Thoracic aorta (tissue), 2 donors: ENCODE results near the gene PHLDA3. TPM values are rescaled to one million over a fixed set of nuclear protein-coding genes. Genes with fewer than 3 reads are reported as not detected.

Experiments used
- ATAC-seq: fragments of 150-250 bp; one replicate; pipeline ENCODE4 v1.8.0; 2017; ENCODE audit warnings: low read depth; ENCODE audit not compliant: insufficient number of reproducible peaks, low FRiP score
- DNase-seq: peaks from one replicate; pipeline ENCODE4 v3.0.0-alpha.2; 2020; ENCODE audit warnings: low spot score
- H3K27ac ChIP-seq, 2 donors: fragments of 200-600 bp; sonication (generic); 1 replicate in 1 of 2; 2 replicates in 1 of 2; pipeline ENCODE4 v1.5.1; 2016; ENCODE audit warnings: mild to moderate bottlenecking in 2 of 2, moderate library complexity in 2 of 2
- H3K27me3 ChIP-seq: fragments of 200-600 bp; sonication (generic); replicated peaks from 2 replicates; pipeline ENCODE4 v1.6.0; 2016; ENCODE audit warnings: mild to moderate bottlenecking; ENCODE audit not compliant: insufficient read depth
- H3K36me3 ChIP-seq: fragments of 200-600 bp; sonication (generic); one replicate; pipeline ENCODE4 v1.5.1; 2016
- H3K4me1 ChIP-seq, 2 donors: fragments of 200-600 bp; sonication (generic); 1 replicate in 1 of 2; 2 replicates in 1 of 2; pipeline versions ENCODE4 v1.5.1 to v1.6.0; 2016; ENCODE audit warnings: low read depth in 2 of 2, mild to moderate bottlenecking in 1 of 2; ENCODE audit not compliant: control insufficient read depth in 1 of 2
- H3K4me3 ChIP-seq: fragments of 200-600 bp; sonication (generic); 2 replicates; pipeline ENCODE4 v1.5.1; 2016; ENCODE audit warnings: mild to moderate bottlenecking
- H3K9me3 ChIP-seq: fragments of 200-600 bp; sonication (generic); 2 replicates; pipeline ENCODE4 v1.5.1; 2016
- total RNA-seq, 2 donors: library from RNA; depleted of rRNA; stranded (reverse); fragments of >200 nt; gene quantifications; one replicate each; pipeline versions ENCODE4 v1.1.0 to v1.2.3, GENCODE V29; 2016
- TF ChIP-seq, protein P1 (sequence below): fragments of 200-600 bp; sonication (generic); IDR thresholded peaks from one replicate; pipeline ENCODE4 v1.5.1; 2019; ENCODE audit warnings: antibody characterized with exemption

The PHLDA3 gene
- total RNA-seq, 2 donors from 2014 or later = 65.7 to 134 TPM

DNA sequence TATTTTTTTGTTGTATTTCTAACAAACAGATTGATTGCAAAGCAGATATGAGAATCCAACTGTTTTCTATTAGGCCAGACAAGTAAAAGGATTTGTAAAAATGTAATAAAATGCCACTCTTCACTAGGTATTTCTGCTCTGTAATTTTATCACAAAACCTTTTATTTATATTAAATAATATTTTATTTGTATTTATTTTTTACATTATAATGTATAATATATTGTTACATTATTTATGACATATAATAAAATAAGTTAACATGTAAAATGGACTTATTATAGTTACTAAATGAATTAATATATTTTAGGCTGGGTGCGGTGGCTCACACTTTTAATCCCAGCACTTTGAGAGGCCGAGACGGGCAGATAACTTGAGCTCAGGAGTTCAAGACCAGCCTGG lies 34.7 kb downstream of the PHLDA3 start:
- peaks cover 0 to 11% of the 10 kb centered on the region in 2 donors for H3K4me1 ChIP-seq
- no peak for ATAC-seq
- TF ChIP-seq, protein P1, sequence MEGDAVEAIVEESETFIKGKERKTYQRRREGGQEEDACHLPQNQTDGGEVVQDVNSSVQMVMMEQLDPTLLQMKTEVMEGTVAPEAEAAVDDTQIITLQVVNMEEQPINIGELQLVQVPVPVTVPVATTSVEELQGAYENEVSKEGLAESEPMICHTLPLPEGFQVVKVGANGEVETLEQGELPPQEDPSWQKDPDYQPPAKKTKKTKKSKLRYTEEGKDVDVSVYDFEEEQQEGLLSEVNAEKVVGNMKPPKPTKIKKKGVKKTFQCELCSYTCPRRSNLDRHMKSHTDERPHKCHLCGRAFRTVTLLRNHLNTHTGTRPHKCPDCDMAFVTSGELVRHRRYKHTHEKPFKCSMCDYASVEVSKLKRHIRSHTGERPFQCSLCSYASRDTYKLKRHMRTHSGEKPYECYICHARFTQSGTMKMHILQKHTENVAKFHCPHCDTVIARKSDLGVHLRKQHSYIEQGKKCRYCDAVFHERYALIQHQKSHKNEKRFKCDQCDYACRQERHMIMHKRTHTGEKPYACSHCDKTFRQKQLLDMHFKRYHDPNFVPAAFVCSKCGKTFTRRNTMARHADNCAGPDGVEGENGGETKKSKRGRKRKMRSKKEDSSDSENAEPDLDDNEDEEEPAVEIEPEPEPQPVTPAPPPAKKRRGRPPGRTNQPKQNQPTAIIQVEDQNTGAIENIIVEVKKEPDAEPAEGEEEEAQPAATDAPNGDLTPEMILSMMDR = no peak
- no peaks in the 10 kb centered on the region for H3K36me3 ChIP-seq
- no peaks in the 10 kb centered on the region for H3K9me3 ChIP-seq
- H3K4me3 ChIP-seq = no peak overlapping the region
- H3K27ac ChIP-seq = no peak overlapping the region
- DNase-seq = no peak
- no peaks in the 10 kb centered on the region for H3K27me3 ChIP-seq

DNA sequence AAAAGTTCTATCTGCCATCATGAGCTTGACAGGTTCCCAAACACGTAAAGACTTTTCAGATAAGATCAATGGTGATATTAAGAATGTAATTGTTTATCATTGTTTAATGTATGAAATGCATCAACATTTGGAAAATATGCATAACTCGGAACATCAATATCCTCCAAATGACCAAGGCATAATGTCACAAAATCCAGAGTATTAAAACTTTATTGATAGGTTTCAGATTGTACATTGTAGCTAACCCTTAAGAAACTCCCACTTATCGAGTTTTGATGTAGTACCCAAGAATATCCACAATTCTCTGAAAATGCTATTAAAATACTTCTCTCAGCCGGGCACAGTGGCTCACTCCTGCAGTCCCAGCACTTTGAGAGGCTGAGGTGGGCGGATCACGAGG lies 35.4 kb downstream of the PHLDA3 start:
- Histone ChIP-seq H3K27ac (no peak overlapping the region), H3K9me3 (no peaks in the 10 kb centered on the region), H3K27me3 (no peaks in the 10 kb centered on the region), H3K4me3 (no peak overlapping the region), H3K4me1 (peaks cover 0 to 11% of the 10 kb centered on the region in 2 donors), H3K36me3 (no peaks in the 10 kb centered on the region)
- no peak for DNase-seq
- TF ChIP-seq, protein P1 = no peak
- no peak for ATAC-seq

GRCh38 chr1:201430776-201431175 lies 38.2 kb downstream of the PHLDA3 start:
- DNase-seq = no peak
- H3K27ac ChIP-seq = no peak overlapping the region

GRCh38 chr1:201429736-201430501 lies 39.1 kb downstream of the PHLDA3 start:
- no peak for DNase-seq
- Histone ChIP-seq H3K36me3 (no peaks in the 10 kb centered on the region), H3K27me3 (no peaks in the 10 kb centered on the region), H3K4me3 (no peak overlapping the region), H3K27ac (no peak overlapping the region), H3K4me1 (peaks cover 0 to 6% of the 10 kb centered on the region in 2 donors), H3K9me3 (no peaks in the 10 kb centered on the region)
- ATAC-seq = no peak
- TF ChIP-seq, protein P1 = no peak

More at GRCh38 chr1:201430776-201431175, 38.2 kb downstream of the PHLDA3 start:
- H3K4me3 ChIP-seq = no peak overlapping the region
- ATAC-seq = no peak
- TF ChIP-seq, protein P1 = no peak
- no peaks in the 10 kb centered on the region for H3K9me3 ChIP-seq
- no peaks in the 10 kb centered on the region for H3K36me3 ChIP-seq
- no peaks in the 10 kb centered on the region for H3K27me3 ChIP-seq
- H3K4me1 ChIP-seq = peaks cover 0 to 11% of the 10 kb centered on the region in 2 donors

DNA sequence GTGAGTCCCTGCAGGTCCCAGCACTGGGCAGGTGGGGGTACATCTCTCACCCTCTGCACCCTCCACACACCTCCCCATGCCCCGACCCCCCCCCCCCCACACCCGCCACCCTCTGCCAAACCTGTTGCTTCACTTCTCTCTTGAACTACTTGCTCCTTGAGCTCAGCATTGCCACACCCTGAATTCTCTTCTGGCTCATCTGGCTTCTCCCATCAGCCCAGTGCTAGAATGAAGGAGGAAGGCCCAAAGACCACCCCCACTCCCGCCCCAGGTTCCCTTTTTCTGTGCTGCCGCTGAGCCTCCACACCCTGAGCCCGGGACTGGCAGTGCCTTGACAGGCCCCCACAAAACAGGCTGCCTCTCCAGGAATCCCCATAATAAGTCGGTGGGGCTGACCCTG lies 41.0 kb downstream of the PHLDA3 start:
- Histone ChIP-seq H3K36me3 (no peaks in the 10 kb centered on the region), H3K4me3 (no peak overlapping the region), H3K9me3 (no peaks in the 10 kb centered on the region), H3K27ac (no peak overlapping the region), H3K27me3 (no peaks in the 10 kb centered on the region), H3K4me1 (peaks cover 0 to 2% of the 10 kb centered on the region in 2 donors)
- no peak for ATAC-seq
- TF ChIP-seq, protein P1 = no peak
- no peak for DNase-seq
